Measurements from ENCODE around the gene F9. TPM values are rescaled to one million over a fixed set of nuclear protein-coding genes. Genes with fewer than 3 reads are reported as not detected.
"Not testable (repeated sequence)": the region's sequence is repeated elsewhere in the genome, so short reads cannot be mapped to it uniquely, and the experiment has no call there.

Gene F9
- total RNA-seq: not detected
- long read RNA-seq: 0 reads

GRCh38 chrX:139530550-139530949 is at the start of gene F9:
F9 (plus strand) TSS chrX:139530739; CDS start chrX:139530765, 26 bp downstream.
- DNase-seq: no peak
- no peak for ATAC-seq
- intact Hi-C loops (cut with DNase I, micrococcal nuclease): no loop called here

- intact Hi-C loops (cut with DNase I, micrococcal nuclease): no loop called here
- no peak for DNase-seq
- no peak for ATAC-seq
Observed at GRCh38 chrX:139483699-139484098, 46.8 kb upstream of the F9 start.

- ATAC-seq: no peak
- intact Hi-C loops (cut with DNase I, micrococcal nuclease): no loop called here
- DNase-seq: no peak
Observed at GRCh38 chrX:139484591-139484990, 45.9 kb upstream of the F9 start.

GRCh38 chrX:139495324-139495723 is 35.2 kb upstream of the F9 start:
- no peak for ATAC-seq
- no peak for DNase-seq
- intact Hi-C loops (cut with DNase I, micrococcal nuclease): no loop called here

GRCh38 chrX:139506333-139506732 is 24.2 kb upstream of the F9 start:
- no peak for ATAC-seq
- DNase-seq: no peak
- intact Hi-C loops (cut with DNase I, micrococcal nuclease): no loop called here

- intact Hi-C loops (cut with DNase I, micrococcal nuclease): no loop called here
- ATAC-seq (no peak), DNase-seq (no peak)
Observed at GRCh38 chrX:139508099-139508498, 22.4 kb upstream of the F9 start.

- ATAC-seq: no peak
- no peak for DNase-seq
- intact Hi-C loops (cut with DNase I, micrococcal nuclease): no loop called here
Observed at GRCh38 chrX:139518475-139518874, 12.1 kb upstream of the F9 start.

GRCh38 chrX:139528829-139529228 is 1.7 kb upstream of the F9 start:
- ATAC-seq; intact Hi-C loops (cut with DNase I, micrococcal nuclease); DNase-seq: not testable (repeated sequence)

- ATAC-seq (no peak), DNase-seq (no peak)
- intact Hi-C loops (cut with DNase I, micrococcal nuclease): no loop called here
Observed at GRCh38 chrX:139532834-139533233, 2.3 kb downstream of the F9 start.

GRCh38 chrX:139533444-139533843 is 2.9 kb downstream of the F9 start:
- intact Hi-C loops (cut with DNase I, micrococcal nuclease): no loop called here
- no peak for DNase-seq
- no peak for ATAC-seq

- no peak for ATAC-seq
Observed at GRCh38 chrX:139538907-139539790, 8.6 kb downstream of the F9 start.

GRCh38 chrX:139542652-139543051 is 12.1 kb downstream of the F9 start:
- no peak for ATAC-seq
- DNase-seq: no peak
- intact Hi-C loops (cut with DNase I, micrococcal nuclease): no loop called here

More at GRCh38 chrX:139538907-139539790, 8.6 kb downstream of the F9 start:
- DNase-seq: no peak
- intact Hi-C loops (cut with DNase I, micrococcal nuclease): no loop called here

GRCh38 chrX:139543920-139544319 is 13.4 kb downstream of the F9 start:
- ATAC-seq: no peak

GRCh38 chrX:139544591-139544990 is 14.1 kb downstream of the F9 start:
- ATAC-seq (no peak), DNase-seq (no peak)
- intact Hi-C loops (cut with DNase I, micrococcal nuclease): no loop called here

More at GRCh38 chrX:139543920-139544319, 13.4 kb downstream of the F9 start:
- DNase-seq: no peak
- intact Hi-C loops (cut with DNase I, micrococcal nuclease): no loop called here

GRCh38 chrX:139554376-139554775 is 23.8 kb downstream of the F9 start:
- no peak for ATAC-seq
- DNase-seq: no peak
- intact Hi-C loops (cut with DNase I, micrococcal nuclease): no loop called here

GRCh38 chrX:139554991-139555675 is 24.6 kb downstream of the F9 start:
- DNase-seq (no peak), ATAC-seq (no peak)
- intact Hi-C loops (cut with DNase I, micrococcal nuclease): no loop called here

- ATAC-seq (peak; percentile 60), DNase-seq (no peak)
- intact Hi-C loops (cut with DNase I, micrococcal nuclease): no loop called here
Observed at GRCh38 chrX:139559383-139560042, 29.0 kb downstream of the F9 start.

- intact Hi-C loops (cut with DNase I, micrococcal nuclease): no loop called here
- DNase-seq (no peak), ATAC-seq (no peak)
Observed at GRCh38 chrX:139560221-139560620, 29.7 kb downstream of the F9 start.

- intact Hi-C loops (cut with DNase I, micrococcal nuclease): no loop called here
- no peak for ATAC-seq
- DNase-seq: no peak
Observed at GRCh38 chrX:139563251-139563650, 32.7 kb downstream of the F9 start.

GRCh38 chrX:139566981-139567380 is 36.4 kb downstream of the F9 start:
- no peak for ATAC-seq
- no peak for DNase-seq
- intact Hi-C loops (cut with DNase I, micrococcal nuclease): no loop called here

Measured in left colon (tissue), 2 donors.